ENCODE results near the gene TBX1. TPM values are rescaled to one million over a fixed set of nuclear protein-coding genes. Genes with fewer than 3 reads are reported as not detected.

The TBX1 gene
- total and polyA plus RNA-seq, 2 experiments from 2014 or later = 0.12 to 0.71 TPM

DNA sequence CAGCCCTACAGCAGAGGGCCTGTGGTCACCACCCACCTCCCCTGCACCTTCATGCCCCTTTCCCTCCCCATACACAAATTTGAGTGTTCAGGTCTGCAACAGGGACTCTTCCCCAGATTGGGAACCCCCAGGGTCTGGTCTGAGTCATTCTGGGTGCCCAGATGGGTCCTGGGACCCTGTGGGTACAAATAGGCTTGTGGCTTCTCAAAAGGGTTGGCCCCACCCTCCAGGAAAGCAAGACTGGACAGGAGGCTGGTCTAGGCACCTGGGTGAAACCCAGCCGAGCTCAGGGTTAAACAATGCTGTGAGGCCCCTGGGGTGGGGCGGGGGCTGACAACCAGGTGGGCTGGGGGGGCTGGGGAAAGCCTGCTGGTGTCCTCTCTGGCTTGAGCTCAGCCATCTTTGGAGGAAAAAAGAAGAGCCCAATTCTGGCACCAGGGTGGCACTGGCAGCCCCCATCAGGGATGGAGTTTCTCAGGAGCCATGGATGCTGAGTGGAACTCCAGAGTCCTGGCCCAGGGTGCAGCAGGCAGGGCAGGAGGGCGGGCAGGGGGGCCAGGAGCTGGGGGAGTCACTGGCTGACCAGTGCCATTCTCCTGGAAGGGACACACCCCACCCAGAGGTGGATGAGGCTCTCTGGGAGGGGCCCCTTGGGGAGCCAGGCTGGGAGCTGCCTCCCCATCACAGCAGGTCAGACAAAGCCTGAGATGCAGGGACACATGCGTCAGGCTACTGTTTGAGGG lies 45.2 kb upstream of the TBX1 start:
- peak overlapping the region; percentile 56 for H3K4me3 ChIP-seq
- no peak for DNase-seq (ENCODE audit: low read depth in 1 of 2, low spot score in 1 of 2)
- H3K36me3 ChIP-seq = no peaks in the 10 kb centered on the region
- no peak for TF ChIP-seq CTCF (IDR thresholded peaks at IDR 0.05; ENCODE audit: low read depth, low read length)
- peaks cover 9% of the 10 kb centered on the region for H3K4me1 ChIP-seq (ENCODE audit: low read depth)
- H3K27ac ChIP-seq = no peak overlapping the region
- peaks cover 47% of the 10 kb centered on the region for H3K27me3 ChIP-seq
- no peaks in the 10 kb centered on the region for H3K9me3 ChIP-seq (ENCODE audit: low read depth)

- Histone ChIP-seq H3K36me3 (no peaks in the 10 kb centered on the region), H3K27ac (no peak overlapping the region), H3K4me1 (ENCODE audit: low read depth) (peaks cover 10% of the 10 kb centered on the region), H3K4me3 (no peak overlapping the region), H3K27me3 (peaks cover 55% of the 10 kb centered on the region), H3K9me3 (ENCODE audit: low read depth) (no peaks in the 10 kb centered on the region)
- no peak for TF ChIP-seq CTCF (IDR thresholded peaks at IDR 0.05; ENCODE audit: low read depth, low read length)
- no peak for DNase-seq (ENCODE audit: low read depth in 1 of 2, low spot score in 1 of 2)
These were observed 44.3 kb upstream of the TBX1 start for GRCh38 chr22:19716041-19716828.

DNA sequence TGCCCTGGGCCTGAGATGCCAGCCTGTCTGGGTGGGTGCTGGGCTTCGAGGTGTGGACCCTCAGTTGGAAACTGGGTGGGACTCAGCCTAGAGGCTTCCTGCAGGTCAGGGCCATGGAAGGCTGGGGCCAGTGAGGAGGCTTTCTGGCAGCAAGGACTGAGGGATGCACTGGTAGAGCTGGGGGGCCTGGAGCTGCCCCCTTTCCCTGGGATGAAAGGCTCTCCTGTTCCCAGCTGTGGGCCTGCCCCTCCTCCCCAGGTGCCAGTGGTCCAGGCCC lies 43.8 kb upstream of the TBX1 start:
- Histone ChIP-seq H3K4me1 (ENCODE audit: low read depth) (peaks cover 15% of the 10 kb centered on the region), H3K4me3 (no peak overlapping the region), H3K27me3 (peaks cover 54% of the 10 kb centered on the region), H3K36me3 (no peaks in the 10 kb centered on the region), H3K9me3 (ENCODE audit: low read depth) (no peaks in the 10 kb centered on the region), H3K27ac (no peak overlapping the region)
- no peak for DNase-seq (ENCODE audit: low read depth in 1 of 2, low spot score in 1 of 2)
- no peak for TF ChIP-seq CTCF (IDR thresholded peaks at IDR 0.05; ENCODE audit: low read depth, low read length)

DNA sequence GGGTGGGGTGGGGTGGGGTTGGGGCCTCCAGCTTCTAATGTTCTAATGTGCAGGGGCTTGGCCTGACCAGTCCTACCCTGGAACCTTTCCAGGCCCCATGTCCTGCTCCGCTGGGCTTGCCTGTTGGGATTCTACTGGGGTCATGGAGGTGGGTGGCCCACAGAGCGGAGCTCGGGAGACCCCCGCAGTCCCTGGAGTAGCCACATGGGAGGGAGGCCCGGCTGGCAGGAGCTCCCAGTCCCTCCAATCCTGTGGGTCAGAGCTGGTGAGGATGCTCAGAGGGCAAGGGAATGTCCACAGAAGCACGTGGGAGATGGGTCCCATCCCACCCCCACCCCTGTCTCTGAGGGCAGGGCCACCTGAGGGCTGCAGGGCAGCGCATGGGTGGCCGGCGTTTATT lies 43.4 kb upstream of the TBX1 start:
- Histone ChIP-seq H3K36me3 (no peaks in the 10 kb centered on the region), H3K9me3 (ENCODE audit: low read depth) (no peaks in the 10 kb centered on the region), H3K27ac (no peak overlapping the region), H3K4me3 (no peak overlapping the region), H3K4me1 (ENCODE audit: low read depth) (peaks cover 19% of the 10 kb centered on the region), H3K27me3 (peaks cover 51% of the 10 kb centered on the region)
- no peak for DNase-seq (ENCODE audit: low read depth in 1 of 2, low spot score in 1 of 2)
- no peak for TF ChIP-seq CTCF (IDR thresholded peaks at IDR 0.05; ENCODE audit: low read depth, low read length)

- Histone ChIP-seq H3K27ac (peak overlapping the region; percentile 70), H3K27me3 (peaks cover 51% of the 10 kb centered on the region), H3K9me3 (ENCODE audit: low read depth) (no peaks in the 10 kb centered on the region), H3K36me3 (no peaks in the 10 kb centered on the region), H3K4me1 (ENCODE audit: low read depth) (peaks cover 25% of the 10 kb centered on the region), H3K4me3 (peak overlapping the region; percentile 58)
- peak; percentile 77 to 82 for DNase-seq (ENCODE audit: low read depth in 1 of 2, low spot score in 1 of 2)
- TF ChIP-seq CTCF (IDR thresholded peaks at IDR 0.05; ENCODE audit: low read depth, low read length) = peak; percentile 61
These were observed 42.7 kb upstream of the TBX1 start for GRCh38 chr22:19717691-19718455.

Data from cardiac muscle cell (in vitro differentiated cells and primary cell).